GM23338 (cell line): ENCODE results near the gene TMEM30B.
A peak's percentile ranks its signal among the peaks of the same experiment; 100 is the strongest.

Experiments
- CREB1 ChIP-seq: fragments of 250-450 bp; sonication (Bioruptor Pico); IDR thresholded peaks from 2 replicates; pipeline ENCODE4 v1.5.0; 2020; ENCODE audit warnings: low read depth, mild to moderate bottlenecking, moderate library complexity
- CTCF ChIP-seq, 2 experiments: fragments of 200-600 bp in 1 of 2; sonication (generic) in 1 of 2; conservative IDR thresholded peaks; 2 replicates each; pipeline versions ENCODE4 v1.5.1 to v1.6.1; 2016 to 2017; ENCODE audit warnings: antibody characterized with exemption in 2 of 2, low read depth in 2 of 2, mild to moderate bottlenecking in 2 of 2, moderate library complexity in 1 of 2
- EZH2 ChIP-seq: fragments of 200-600 bp; sonication (generic); IDR thresholded peaks from one replicate; pipeline ENCODE4 v1.8.0; 2017; ENCODE audit warnings: antibody characterized with exemption, mild to moderate bottlenecking, low read depth; ENCODE audit not compliant: unreplicated experiment
- EZH2phosphoT487 ChIP-seq: fragments of 200-600 bp; sonication (generic); IDR thresholded peaks from one replicate; pipeline ENCODE4 v1.8.1; 2018; ENCODE audit warnings: antibody characterized with exemption; ENCODE audit not compliant: unreplicated experiment
- NANOG ChIP-seq: IDR thresholded peaks from 2 replicates; pipeline ENCODE4 v1.6.1; 2016; ENCODE audit warnings: antibody characterized with exemption, borderline replicate concordance
- POLR2AphosphoS5 ChIP-seq: IDR thresholded peaks from 2 replicates; pipeline ENCODE4 v1.6.1; 2016; ENCODE audit warnings: antibody characterized with exemption, low read depth
- STAT1 ChIP-seq: IDR thresholded peaks from one replicate; pipeline ENCODE4 v1.6.1; 2016; ENCODE audit warnings: antibody characterized with exemption; ENCODE audit not compliant: unreplicated experiment
- ZNF331 ChIP-seq: fragments of 250-450 bp; sonication (Bioruptor Pico); IDR thresholded peaks from 2 replicates; pipeline ENCODE4 v1.5.0; 2020; ENCODE audit warnings: low read depth, mild to moderate bottlenecking, moderate library complexity

- no peak for TF ChIP-seq CTCF (conservative IDR thresholded peaks at IDR 0.05; ENCODE audit: low read depth in 2 of 2)
- TF ChIP-seq POLR2AphosphoS5: peak; percentile 67
- no peak; the same call in 1 of the 2 replicates for TF ChIP-seq CREB1 (CRISPR knock-in tag)
- no peak for TF ChIP-seq EZH2phosphoT487
- no peak for TF ChIP-seq EZH2
- no peak for TF ChIP-seq ZNF331
- TF ChIP-seq NANOG: no peak
- TF ChIP-seq STAT1: no peak
Observed at GRCh38 chr14:61281186-61281947, at the start of gene TMEM30B.
